Tibial artery (tissue), 4 donors: ENCODE measurements around the gene PCDH7.

Experiments used
- DNase-seq, 2 donors: peaks; one replicate each; pipeline ENCODE4 v3.0.0-alpha.2; 2019
- H3K27ac ChIP-seq, 2 donors: fragments of 200-600 bp; sonication (generic) in 1 of 2; 1 replicate in 1 of 2; 2 replicates in 1 of 2; pipeline ENCODE4 v1.5.1; 2018 to 2019; ENCODE audit warnings: mild to moderate bottlenecking in 1 of 2
- H3K27me3 ChIP-seq, 2 donors: fragments of 200-600 bp; sonication (generic) in 1 of 2; one replicate each; pipeline versions ENCODE4 v1.5.1 to v1.6.0; 2016 to 2019
- H3K36me3 ChIP-seq, 3 donors: fragments of 200-600 bp; sonication (generic) in 2 of 3; one replicate each; pipeline ENCODE4 v1.5.1; 2016 to 2019; ENCODE audit warnings: mild to moderate bottlenecking in 2 of 3
- H3K4me1 ChIP-seq, 4 donors: fragments of 200-600 bp; sonication (generic) in 2 of 4; 1 replicate in 3 of 4; 2 replicates in 1 of 4; pipeline ENCODE4 v1.5.1; 2016 to 2019
- H3K4me3 ChIP-seq, 2 donors: fragments of 200-600 bp; sonication (generic) in 1 of 2; 1 replicate in 1 of 2; 2 replicates in 1 of 2; pipeline ENCODE4 v1.5.1; 2018 to 2019; ENCODE audit warnings: mild to moderate bottlenecking in 2 of 2
- H3K9me3 ChIP-seq, 3 donors: fragments of 200-600 bp; sonication (generic) in 1 of 3; one replicate each; pipeline ENCODE4 v1.5.1; 2016 to 2019
- CTCF ChIP-seq, 2 experiments: fragments of 200-600 bp in 1 of 2; fragments of 450-650 bp in 1 of 2; IDR thresholded peaks; one replicate each; pipeline ENCODE4 v1.5.1; 2017 to 2019; ENCODE audit warnings: antibody characterized with exemption in 2 of 2, mild to moderate bottlenecking in 1 of 2, moderate library complexity in 1 of 2
- intact Hi-C: fragments of 100-400 bp; cut with DNase I; formaldehyde crosslinking; loops from one replicate; pipeline ENCODE4 v1.15.0; 2023; ENCODE audit warnings: low total_unique reads

The PCDH7 gene

GRCh38 chr4:30716681-30717207 lies 3.4 kb upstream of the PCDH7 start:
- Histone ChIP-seq H3K27me3 (no peaks in the 10 kb centered on the region), H3K36me3 (no peaks in the 10 kb centered on the region), H3K4me3 (peak overlapping the region; percentile 73 to 76), H3K9me3 (no peaks in the 10 kb centered on the region), H3K27ac (peak overlapping the region; percentile 81 to 82), H3K4me1 (peaks cover 0 to 16% (median 0%) of the 10 kb centered on the region in 4 donors)
- no peak for DNase-seq
- TF ChIP-seq CTCF (IDR thresholded peaks at IDR 0.05), result no peak
- intact Hi-C loops, result no loop called here

GRCh38 chr4:30717208-30718020 lies 2.8 kb upstream of the PCDH7 start:
- H3K4me1 ChIP-seq, result peaks cover 0 to 21% (median 0%) of the 10 kb centered on the region in 4 donors

GRCh38 chr4:30718021-30718542 lies 2.1 kb upstream of the PCDH7 start:
- intact Hi-C loops, result no loop called here
- DNase-seq, result peak; percentile 38 to 77
- H3K9me3 ChIP-seq, result no peaks in the 10 kb centered on the region
- H3K27me3 ChIP-seq, result no peaks in the 10 kb centered on the region
- no peaks in the 10 kb centered on the region for H3K36me3 ChIP-seq
- peak overlapping the region; percentile 73 to 76 for H3K4me3 ChIP-seq
- peaks cover 0 to 23% (median 0%) of the 10 kb centered on the region in 4 donors for H3K4me1 ChIP-seq
- no peak for TF ChIP-seq CTCF (IDR thresholded peaks at IDR 0.05)
- H3K27ac ChIP-seq, result peak overlapping the region; percentile 81 to 82

More at GRCh38 chr4:30717208-30718020, 2.8 kb upstream of the PCDH7 start:
- Histone ChIP-seq H3K36me3 (no peaks in the 10 kb centered on the region), H3K27ac (peak overlapping the region; percentile 81 to 82), H3K27me3 (no peaks in the 10 kb centered on the region), H3K9me3 (no peaks in the 10 kb centered on the region), H3K4me3 (peak overlapping the region; percentile 73 to 76)
- intact Hi-C loops, result no loop called here
- TF ChIP-seq CTCF (IDR thresholded peaks at IDR 0.05), result no peak
- peak; percentile 27 to 73 for DNase-seq

- H3K36me3 ChIP-seq, result no peaks in the 10 kb centered on the region
- H3K27ac ChIP-seq, result peak overlapping the region; percentile 81 to 82
- peak overlapping the region; percentile 73 to 76 for H3K4me3 ChIP-seq
- TF ChIP-seq CTCF (IDR thresholded peaks at IDR 0.05), result peak in 1 of 2 experiments; percentile 13
- no peak for DNase-seq
- no peaks in the 10 kb centered on the region for H3K27me3 ChIP-seq
- peaks cover 0 to 23% (median 0%) of the 10 kb centered on the region in 4 donors for H3K4me1 ChIP-seq
- intact Hi-C loops, result no loop called here
- no peaks in the 10 kb centered on the region for H3K9me3 ChIP-seq
These were observed 1.3 kb upstream of the PCDH7 start for GRCh38 chr4:30718641-30719453.

GRCh38 chr4:30719454-30720020 lies 632 bp upstream of the PCDH7 start:
- no peak for TF ChIP-seq CTCF (IDR thresholded peaks at IDR 0.05)
- no peaks in the 10 kb centered on the region for H3K36me3 ChIP-seq
- intact Hi-C loops, result loop anchor here (10.0 kb wide), 1 partner anchor 355 kb away; no protein-coding TSS in a partner anchor
- H3K27me3 ChIP-seq, result no peaks in the 10 kb centered on the region
- H3K9me3 ChIP-seq, result no peaks in the 10 kb centered on the region
- peak overlapping the region; percentile 73 to 76 for H3K4me3 ChIP-seq
- peaks cover 0 to 23% (median 0%) of the 10 kb centered on the region in 4 donors for H3K4me1 ChIP-seq
- DNase-seq, result peak; percentile 72 to 90
- H3K27ac ChIP-seq, result peak overlapping the region; percentile 81 to 82
